Type B pancreatic cell (in vitro differentiated cells): ENCODE results near the gene PLEKHG1. TPM values are rescaled to one million over a fixed set of nuclear protein-coding genes. Genes with fewer than 3 reads are reported as not detected.

Experiments used
- DNase-seq: peaks from one replicate; pipeline ENCODE4 v3.0.0; 2021; ENCODE audit warnings: mixed read lengths; ENCODE audit not compliant: unreplicated experiment; ENCODE audit errors: extremely low spot score
- H3K27ac Mint-ChIP-seq: 2 replicates; pipeline ENCODE4 v1.8.0; 2021; ENCODE audit warnings: mild to moderate bottlenecking, mixed read lengths
- H3K27me3 Mint-ChIP-seq: 2 replicates; pipeline ENCODE4 v1.8.0; 2021; ENCODE audit warnings: mixed read lengths
- H3K36me3 Mint-ChIP-seq: 2 replicates; pipeline ENCODE4 v1.8.0; 2021; ENCODE audit warnings: mixed read lengths
- H3K4me1 Mint-ChIP-seq: one replicate; pipeline ENCODE4 v1.8.0; 2021; ENCODE audit warnings: mixed read lengths; ENCODE audit not compliant: unreplicated experiment
- H3K4me3 Mint-ChIP-seq: 2 replicates; pipeline ENCODE4 v1.8.0; 2021; ENCODE audit warnings: mild to moderate bottlenecking, mixed read lengths
- H3K9me3 Mint-ChIP-seq: 2 replicates; pipeline ENCODE4 v1.8.0; 2021; ENCODE audit warnings: mixed read lengths
- total RNA-seq: library from RNA; stranded (reverse); gene quantifications from 2 replicates; pipeline ENCODE4 v1.2.1, GENCODE V29; 2021; ENCODE audit warnings: low replicate concordance
- TF ChIP-seq, protein P1 (sequence below): fragments of 200-600 bp; sonication (generic); conservative IDR thresholded peaks from 2 replicates; pipeline ENCODE4 v1.5.0; 2021; ENCODE audit warnings: antibody characterized with exemption, mild to moderate bottlenecking

PLEKHG1 gene
- total RNA-seq, 1 donor from 2014 or later: 58.2 TPM

GRCh38 chr6:150628908-150629307 lies 29.2 kb downstream of the PLEKHG1 start:
- no peaks in the 10 kb centered on the region for H3K27me3 Mint-ChIP-seq
- no peaks in the 10 kb centered on the region for H3K9me3 Mint-ChIP-seq
- TF ChIP-seq, protein P1, sequence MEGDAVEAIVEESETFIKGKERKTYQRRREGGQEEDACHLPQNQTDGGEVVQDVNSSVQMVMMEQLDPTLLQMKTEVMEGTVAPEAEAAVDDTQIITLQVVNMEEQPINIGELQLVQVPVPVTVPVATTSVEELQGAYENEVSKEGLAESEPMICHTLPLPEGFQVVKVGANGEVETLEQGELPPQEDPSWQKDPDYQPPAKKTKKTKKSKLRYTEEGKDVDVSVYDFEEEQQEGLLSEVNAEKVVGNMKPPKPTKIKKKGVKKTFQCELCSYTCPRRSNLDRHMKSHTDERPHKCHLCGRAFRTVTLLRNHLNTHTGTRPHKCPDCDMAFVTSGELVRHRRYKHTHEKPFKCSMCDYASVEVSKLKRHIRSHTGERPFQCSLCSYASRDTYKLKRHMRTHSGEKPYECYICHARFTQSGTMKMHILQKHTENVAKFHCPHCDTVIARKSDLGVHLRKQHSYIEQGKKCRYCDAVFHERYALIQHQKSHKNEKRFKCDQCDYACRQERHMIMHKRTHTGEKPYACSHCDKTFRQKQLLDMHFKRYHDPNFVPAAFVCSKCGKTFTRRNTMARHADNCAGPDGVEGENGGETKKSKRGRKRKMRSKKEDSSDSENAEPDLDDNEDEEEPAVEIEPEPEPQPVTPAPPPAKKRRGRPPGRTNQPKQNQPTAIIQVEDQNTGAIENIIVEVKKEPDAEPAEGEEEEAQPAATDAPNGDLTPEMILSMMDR: no peak
- H3K36me3 Mint-ChIP-seq: peaks cover 15% of the 10 kb centered on the region
- peaks cover 58% of the 10 kb centered on the region for H3K4me1 Mint-ChIP-seq
- H3K4me3 Mint-ChIP-seq: peak overlapping the region; percentile 11
- H3K27ac Mint-ChIP-seq: peak overlapping the region; percentile 7
- DNase-seq: no peak

GRCh38 chr6:150631283-150631983 lies 31.7 kb downstream of the PLEKHG1 start:
- Mint-ChIP-seq H3K36me3 (peaks cover 9% of the 10 kb centered on the region), H3K9me3 (no peaks in the 10 kb centered on the region), H3K27ac (no peak overlapping the region), H3K4me1 (peaks cover 76% of the 10 kb centered on the region), H3K27me3 (no peaks in the 10 kb centered on the region), H3K4me3 (no peak overlapping the region)
- DNase-seq: no peak
- TF ChIP-seq, protein P1: no peak

DNA sequence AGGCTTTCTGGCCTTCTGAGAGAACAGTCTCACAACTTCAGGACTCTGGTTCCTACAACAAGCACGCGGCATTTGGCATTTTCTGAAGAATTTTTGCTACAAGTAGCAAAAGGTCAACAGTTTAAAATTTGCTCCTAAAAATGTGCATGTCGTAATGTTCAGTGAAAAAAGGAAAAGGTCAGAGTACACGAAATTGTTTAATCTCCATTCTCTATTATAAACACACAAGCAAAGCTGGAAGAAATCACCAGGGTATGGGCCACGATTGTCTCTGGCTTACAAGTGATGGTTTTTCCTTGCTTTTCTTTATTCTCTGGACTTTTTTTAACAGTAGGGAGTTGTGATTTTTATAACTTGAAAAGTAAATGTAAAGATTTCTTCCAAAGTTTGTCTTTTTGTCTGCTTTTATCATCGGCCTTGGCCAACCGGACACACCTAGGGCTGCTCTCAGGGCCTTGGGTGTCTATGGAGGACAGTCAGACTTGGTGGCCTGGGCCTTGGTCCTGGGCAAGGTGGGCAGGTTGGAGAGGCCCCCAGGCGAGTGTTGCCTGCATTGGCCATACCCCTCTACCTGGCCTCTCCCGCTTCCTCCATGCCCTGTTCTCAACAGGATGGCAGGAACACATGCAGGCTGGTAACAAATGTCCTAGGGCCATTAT lies 32.4 kb downstream of the PLEKHG1 start:
- no peak for DNase-seq
- Mint-ChIP-seq H3K27ac (no peak overlapping the region), H3K4me3 (no peak overlapping the region), H3K27me3 (no peaks in the 10 kb centered on the region), H3K9me3 (no peaks in the 10 kb centered on the region), H3K36me3 (peaks cover 5% of the 10 kb centered on the region), H3K4me1 (peaks cover 72% of the 10 kb centered on the region)
- TF ChIP-seq, protein P1: no peak

- Mint-ChIP-seq H3K4me1 (peaks cover 70% of the 10 kb centered on the region), H3K9me3 (no peaks in the 10 kb centered on the region), H3K36me3 (peaks cover 5% of the 10 kb centered on the region), H3K4me3 (peak overlapping the region; percentile 8), H3K27ac (peak overlapping the region; percentile 20), H3K27me3 (no peaks in the 10 kb centered on the region)
- TF ChIP-seq, protein P1: no peak
- DNase-seq: no peak
These were observed 33.2 kb downstream of the PLEKHG1 start for GRCh38 chr6:150632785-150633485.

DNA sequence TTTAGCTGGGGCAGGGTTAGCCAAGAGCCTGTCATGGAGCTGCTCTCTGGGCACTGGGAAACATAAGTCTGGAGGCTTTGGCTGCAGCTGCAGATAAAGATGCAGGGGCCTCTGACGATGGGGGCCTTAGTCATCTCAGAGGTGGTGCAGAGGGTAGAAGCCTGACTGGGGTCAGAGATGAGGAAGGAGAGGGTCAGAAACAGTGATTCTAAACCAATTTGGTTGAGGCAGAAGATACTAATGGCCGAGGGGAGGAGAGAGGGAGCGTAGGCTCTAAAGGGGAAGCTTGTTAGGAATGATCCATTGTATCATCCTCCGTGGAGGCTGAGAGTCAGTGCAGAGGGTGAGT lies 33.8 kb downstream of the PLEKHG1 start:
- H3K4me1 Mint-ChIP-seq: peaks cover 70% of the 10 kb centered on the region
- H3K4me3 Mint-ChIP-seq: peak overlapping the region; percentile 8
- peak overlapping the region; percentile 20 for H3K27ac Mint-ChIP-seq
- H3K27me3 Mint-ChIP-seq: no peaks in the 10 kb centered on the region
- TF ChIP-seq, protein P1: no peak
- no peaks in the 10 kb centered on the region for H3K9me3 Mint-ChIP-seq
- peaks cover 8% of the 10 kb centered on the region for H3K36me3 Mint-ChIP-seq
- DNase-seq: no peak
